PC-9 (cell line): ENCODE results near the gene ARL6IP1.
"Not testable (repeated sequence)": the region's sequence is repeated elsewhere in the genome, so short reads cannot be mapped to it uniquely, and the experiment has no call there.

Experiments used
- CTCF ChIP-seq: fragments of 200-600 bp; sonication (generic); conservative IDR thresholded peaks from 2 replicates; pipeline ENCODE4 v1.6.1; 2017; ENCODE audit warnings: mixed run types, antibody characterized with exemption, mild to moderate bottlenecking, moderate library complexity
- EZH2 ChIP-seq: fragments of 200-600 bp; sonication (generic); IDR thresholded peaks from 2 replicates; pipeline ENCODE4 v1.8.0; 2017; ENCODE audit warnings: antibody characterized with exemption, low read depth

GRCh38 chr16:18774651-18775050 is 26.7 kb downstream of the ARL6IP1 start:
- TF ChIP-seq EZH2, CTCF: not testable (repeated sequence)
